MM.1S (cell line): ENCODE measurements around the gene APOB.

Experiments
- EZH2 ChIP-seq: fragments of 300-600 bp; sonication (generic); optimal IDR thresholded peaks from 2 replicates; pipeline ENCODE3; 2017; ENCODE audit warnings: low read depth, mild to moderate bottlenecking, antibody characterized with exemption, low read length, mixed read lengths
- TF ChIP-seq, protein P1 (sequence below): fragments of 300-600 bp; sonication (generic); IDR thresholded peaks from 2 replicates; pipeline ENCODE4 v1.5.1; 2016; ENCODE audit warnings: antibody characterized with exemption, low read length, mixed read lengths

DNA sequence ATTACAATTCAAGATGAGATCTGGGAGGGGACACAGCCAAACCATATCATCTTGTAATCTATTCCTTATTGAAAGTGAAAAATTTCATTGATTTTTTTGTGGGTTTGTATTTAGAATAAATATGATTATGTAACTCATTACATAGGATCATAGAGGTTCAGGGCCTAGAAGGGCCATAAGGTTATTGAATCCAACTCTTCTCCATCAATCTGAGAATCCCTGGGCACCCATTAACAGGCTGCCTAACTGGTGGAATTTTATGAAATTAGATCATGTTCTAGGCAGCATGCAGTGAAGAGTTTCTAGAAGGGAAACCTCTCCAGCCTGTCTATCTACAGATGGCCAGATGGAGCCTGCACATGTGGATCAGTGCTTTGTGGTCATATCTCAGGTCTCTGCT, 6.3 kb upstream of the APOB start:
- TF ChIP-seq, protein P1, sequence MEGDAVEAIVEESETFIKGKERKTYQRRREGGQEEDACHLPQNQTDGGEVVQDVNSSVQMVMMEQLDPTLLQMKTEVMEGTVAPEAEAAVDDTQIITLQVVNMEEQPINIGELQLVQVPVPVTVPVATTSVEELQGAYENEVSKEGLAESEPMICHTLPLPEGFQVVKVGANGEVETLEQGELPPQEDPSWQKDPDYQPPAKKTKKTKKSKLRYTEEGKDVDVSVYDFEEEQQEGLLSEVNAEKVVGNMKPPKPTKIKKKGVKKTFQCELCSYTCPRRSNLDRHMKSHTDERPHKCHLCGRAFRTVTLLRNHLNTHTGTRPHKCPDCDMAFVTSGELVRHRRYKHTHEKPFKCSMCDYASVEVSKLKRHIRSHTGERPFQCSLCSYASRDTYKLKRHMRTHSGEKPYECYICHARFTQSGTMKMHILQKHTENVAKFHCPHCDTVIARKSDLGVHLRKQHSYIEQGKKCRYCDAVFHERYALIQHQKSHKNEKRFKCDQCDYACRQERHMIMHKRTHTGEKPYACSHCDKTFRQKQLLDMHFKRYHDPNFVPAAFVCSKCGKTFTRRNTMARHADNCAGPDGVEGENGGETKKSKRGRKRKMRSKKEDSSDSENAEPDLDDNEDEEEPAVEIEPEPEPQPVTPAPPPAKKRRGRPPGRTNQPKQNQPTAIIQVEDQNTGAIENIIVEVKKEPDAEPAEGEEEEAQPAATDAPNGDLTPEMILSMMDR, result no peak
- TF ChIP-seq EZH2, result no peak
